Esophagus squamous epithelium (tissue), 5 donors: ENCODE measurements around the gene SOS1. TPM values are rescaled to one million over a fixed set of nuclear protein-coding genes. Genes with fewer than 3 reads are reported as not detected.

Experiments used
- DNase-seq: peaks from one replicate; lab custom pipeline; 2025; lab: John Stamatoyannopoulos, UW
- H3K27ac ChIP-seq, 4 donors: fragments of 200-600 bp; sonication (generic); one replicate each; pipeline ENCODE4 v1.5.1; 2016 to 2019; ENCODE audit warnings: mild to moderate bottlenecking in 1 of 4
- H3K27me3 ChIP-seq, 4 donors: fragments of 200-600 bp; sonication (generic); 1 replicate in 3 of 4; 2 replicates in 1 of 4; pipeline versions ENCODE4 v1.5.1 to v1.6.0; 2017 to 2021; ENCODE audit warnings: antibody characterized with exemption in 1 of 4
- H3K36me3 ChIP-seq, 3 donors: fragments of 200-600 bp; sonication (generic); one replicate each; pipeline ENCODE4 v1.5.1; 2016 to 2019
- H3K4me1 ChIP-seq, 3 donors: fragments of 200-600 bp; sonication (generic); one replicate each; pipeline ENCODE4 v1.5.1; 2017 to 2019
- H3K4me3 ChIP-seq, 4 donors: fragments of 200-600 bp; sonication (generic); 1 replicate in 3 of 4; 2 replicates in 1 of 4; pipeline ENCODE4 v1.5.1; 2016 to 2019; ENCODE audit warnings: mild to moderate bottlenecking in 2 of 4, moderate library complexity in 1 of 4
- H3K9me3 ChIP-seq, 3 donors: fragments of 200-600 bp; sonication (generic); one replicate each; pipeline ENCODE4 v1.5.1; 2016 to 2019
- CTCF ChIP-seq, 6 experiments: fragments of 450-650 bp in 4 of 6; fragments of 200-600 bp in 2 of 6; sonication (generic) in 2 of 6; IDR thresholded peaks; one replicate each; pipeline ENCODE4 v1.5.1; 2016 to 2019; ENCODE audit warnings: antibody characterized with exemption in 6 of 6, mild to moderate bottlenecking in 4 of 6, moderate library complexity in 4 of 6
- POLR2A ChIP-seq, 4 donors: fragments of 450-650 bp; IDR thresholded peaks; one replicate each; pipeline ENCODE4 v1.6.1; 2017; ENCODE audit warnings: antibody characterized with exemption in 4 of 4, mild to moderate bottlenecking in 4 of 4, moderate library complexity in 3 of 4
- WGBS, 2 donors: methylation state at CpG; one replicate each; pipeline ENCODE4 v1.1.5; 2018; 5-methylcytosine and 5-hydroxymethylcytosine counted together
- intact Hi-C: fragments of 100-400 bp; cut with DNase I; formaldehyde crosslinking; loops from one replicate; pipeline ENCODE4 v1.15.0; 2022
- total RNA-seq, 4 donors: library from RNA; depleted of rRNA; stranded (reverse); fragments of >200 nt; gene quantifications; one replicate each; pipeline ENCODE4 v1.1.0, GENCODE V29; 2016
- donor health status: DM: yes; HTN: yes; CAD: no.

SOS1 gene
- total RNA-seq, 4 donors from 2014 or later = 15.1 to 48.2 (median 27.8) TPM

DNA sequence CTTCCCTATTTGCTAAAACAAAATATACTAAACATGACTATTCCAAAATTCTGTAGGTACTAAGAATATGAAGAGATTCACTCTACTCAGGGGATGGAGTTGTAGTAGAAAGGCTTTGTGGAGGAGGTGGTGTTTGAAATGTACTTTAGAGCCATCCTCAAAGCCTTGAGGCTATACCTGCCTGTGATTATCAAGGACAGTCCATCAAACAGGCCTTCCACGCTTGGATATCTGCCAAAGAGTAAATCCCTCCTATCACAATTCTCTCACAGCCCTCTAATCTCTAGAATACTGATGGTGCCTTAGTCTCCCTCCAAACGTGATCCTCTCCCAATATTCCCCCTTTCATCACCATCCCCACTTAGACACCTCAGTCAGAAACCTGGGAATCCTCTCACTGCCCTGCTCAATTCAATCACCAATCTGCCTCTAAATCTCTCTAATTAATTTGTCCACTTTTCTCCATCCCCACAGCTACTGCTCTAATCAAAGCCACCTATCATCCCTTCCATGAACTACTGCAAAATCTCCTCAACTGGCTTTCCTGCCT, 13.1 kb downstream of the SOS1 start:
- 39 to 43% methylated on average over 2 of the region's 2 CpGs for WGBS, 2 donors
- Histone ChIP-seq H3K36me3 (peaks cover 0 to 16% (median 0%) of the 10 kb centered on the region in 3 donors), H3K9me3 (no peaks in the 10 kb centered on the region), H3K27me3 (no peaks in the 10 kb centered on the region), H3K4me1 (peaks cover 0 to 33% (median 8%) of the 10 kb centered on the region in 3 donors), H3K27ac (no peak overlapping the region), H3K4me3 (no peak overlapping the region)
- TF ChIP-seq POLR2A (IDR thresholded peaks at IDR 0.05) (no peak), CTCF (IDR thresholded peaks at IDR 0.05) (no peak)
- DNase-seq = no peak
- intact Hi-C loops = no loop called here

- Histone ChIP-seq H3K27ac (no peak overlapping the region), H3K27me3 (no peaks in the 10 kb centered on the region), H3K9me3 (no peaks in the 10 kb centered on the region), H3K4me1 (peaks cover 0 to 31% (median 8%) of the 10 kb centered on the region in 3 donors), H3K4me3 (no peak overlapping the region), H3K36me3 (peaks cover 0 to 9% (median 0%) of the 10 kb centered on the region in 3 donors)
- TF ChIP-seq POLR2A (IDR thresholded peaks at IDR 0.05) (no peak), CTCF (IDR thresholded peaks at IDR 0.05) (no peak)
- DNase-seq = no peak
- intact Hi-C loops = no loop called here
- 31 to 33% methylated on average over 4 of the region's 4 CpGs for WGBS, 2 donors
These were observed 13.7 kb downstream of the SOS1 start for GRCh38 chr2:39107156-39107555.

GRCh38 chr2:39099870-39100728, 20.8 kb downstream of the SOS1 start:
- Histone ChIP-seq H3K4me1 (peaks cover 0 to 32% (median 0%) of the 10 kb centered on the region in 3 donors), H3K9me3 (no peaks in the 10 kb centered on the region), H3K27me3 (no peaks in the 10 kb centered on the region), H3K27ac (no peak overlapping the region), H3K4me3 (no peak overlapping the region), H3K36me3 (no peaks in the 10 kb centered on the region)
- intact Hi-C loops = no loop called here
- 58 to 66% methylated on average over 6 to 7 of the region's 7 CpGs for WGBS, 2 donors
- TF ChIP-seq CTCF (IDR thresholded peaks at IDR 0.05) (no peak), POLR2A (IDR thresholded peaks at IDR 0.05) (no peak)
- DNase-seq = no peak

DNA sequence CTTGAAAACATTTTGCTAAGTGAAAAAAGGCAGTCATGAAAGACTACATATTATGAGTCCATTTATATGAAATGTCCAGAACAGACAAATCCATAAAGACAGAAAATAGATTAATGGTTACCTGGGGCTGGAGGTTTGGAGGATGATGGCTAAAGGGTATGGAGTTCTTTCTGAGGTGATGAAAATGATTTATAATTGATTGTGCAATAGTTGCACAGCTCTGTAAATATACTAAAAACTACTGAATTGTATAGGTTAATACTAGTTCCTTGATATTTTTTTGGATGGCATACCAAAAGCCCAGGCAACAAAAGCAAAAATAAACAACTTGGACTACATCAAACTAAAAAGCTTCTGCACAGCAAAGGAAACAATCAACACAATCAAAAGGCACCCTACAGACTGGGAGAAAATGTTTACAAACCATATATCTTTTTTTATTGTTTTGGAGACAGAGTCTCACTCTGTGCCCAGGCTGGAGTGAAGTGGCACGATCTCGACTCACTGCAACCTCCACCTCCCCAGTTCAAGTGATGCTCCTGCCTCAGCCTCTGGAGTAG, 21.5 kb downstream of the SOS1 start:
- Histone ChIP-seq H3K27me3 (no peaks in the 10 kb centered on the region), H3K27ac (no peak overlapping the region), H3K36me3 (no peaks in the 10 kb centered on the region), H3K9me3 (no peaks in the 10 kb centered on the region), H3K4me1 (peaks cover 0 to 39% (median 3%) of the 10 kb centered on the region in 3 donors), H3K4me3 (no peak overlapping the region)
- no peak for DNase-seq
- TF ChIP-seq POLR2A (IDR thresholded peaks at IDR 0.05) = no peak
- no peak for TF ChIP-seq CTCF (IDR thresholded peaks at IDR 0.05)
- intact Hi-C loops = no loop called here
- 91 to 93% methylated on average over 2 of the region's 2 CpGs for WGBS, 2 donors

DNA sequence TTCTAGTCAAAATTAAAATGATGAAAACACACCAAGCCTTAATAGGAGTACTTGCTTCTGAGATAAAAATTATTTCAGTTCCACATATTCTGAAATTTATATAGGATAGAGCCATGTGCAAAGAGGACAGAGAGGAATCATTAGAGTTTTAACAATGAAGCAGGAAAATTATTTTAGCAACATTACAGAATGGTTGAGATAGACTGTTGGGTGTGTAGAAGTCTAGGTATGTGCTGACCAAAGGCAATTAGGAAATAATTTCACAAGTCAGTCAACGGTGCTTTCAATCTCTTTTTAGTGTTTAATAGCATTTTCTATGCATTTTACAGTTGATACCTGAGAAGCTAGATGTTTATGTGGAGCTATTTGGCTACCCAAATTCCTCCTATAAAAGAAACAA, 25.2 kb downstream of the SOS1 start:
- no peak overlapping the region for H3K4me3 ChIP-seq
- no peaks in the 10 kb centered on the region for H3K9me3 ChIP-seq
- peaks cover 0 to 6% (median 0%) of the 10 kb centered on the region in 3 donors for H3K36me3 ChIP-seq
- H3K27me3 ChIP-seq = no peaks in the 10 kb centered on the region
- intact Hi-C loops = no loop called here
- peaks cover 0 to 47% (median 3%) of the 10 kb centered on the region in 3 donors for H3K4me1 ChIP-seq
- no peak for DNase-seq
- TF ChIP-seq POLR2A (IDR thresholded peaks at IDR 0.05) (no peak), CTCF (IDR thresholded peaks at IDR 0.05) (no peak)
- no peak overlapping the region for H3K27ac ChIP-seq
- WGBS, 2 donors = 60 to 71% methylated on average over 1 of the region's 1 CpG
